GM21423 (cell line): ENCODE measurements around the gene PHETA2.
"Not testable (repeated sequence)": the region's sequence is repeated elsewhere in the genome, so short reads cannot be mapped to it uniquely, and the experiment has no call there.

Source experiments
- ATAC-seq: cut with Tn5 transposase; IDR thresholded peaks from one replicate; pipeline ENCODE4 v1.9.1; 2021; ENCODE audit warnings: mild to moderate bottlenecking, moderate library complexity; ENCODE audit not compliant: unreplicated experiment

Gene PHETA2

GRCh38 chr22:42069801-42070516, 4.1 kb upstream of the PHETA2 start:
- ATAC-seq = peak; percentile 4

- peak; percentile 87 for ATAC-seq
Measured at GRCh38 chr22:42070517-42071422, 3.3 kb upstream of the PHETA2 start, which contains the start of gene NAGA. TSS of gene NAGA (minus strand) at chr22:42070812. CDS start at chr22:42070297, 515 bp downstream.

- not testable (repeated sequence) for ATAC-seq
Measured at GRCh38 chr22:42071508-42071907, 2.5 kb upstream of the PHETA2 start.

- ATAC-seq = no peak
Measured at GRCh38 chr22:42072606-42073330, 1.3 kb upstream of the PHETA2 start.

- no peak for ATAC-seq
Measured at GRCh38 chr22:42073621-42074041, 417 bp upstream of the PHETA2 start.

DNA sequence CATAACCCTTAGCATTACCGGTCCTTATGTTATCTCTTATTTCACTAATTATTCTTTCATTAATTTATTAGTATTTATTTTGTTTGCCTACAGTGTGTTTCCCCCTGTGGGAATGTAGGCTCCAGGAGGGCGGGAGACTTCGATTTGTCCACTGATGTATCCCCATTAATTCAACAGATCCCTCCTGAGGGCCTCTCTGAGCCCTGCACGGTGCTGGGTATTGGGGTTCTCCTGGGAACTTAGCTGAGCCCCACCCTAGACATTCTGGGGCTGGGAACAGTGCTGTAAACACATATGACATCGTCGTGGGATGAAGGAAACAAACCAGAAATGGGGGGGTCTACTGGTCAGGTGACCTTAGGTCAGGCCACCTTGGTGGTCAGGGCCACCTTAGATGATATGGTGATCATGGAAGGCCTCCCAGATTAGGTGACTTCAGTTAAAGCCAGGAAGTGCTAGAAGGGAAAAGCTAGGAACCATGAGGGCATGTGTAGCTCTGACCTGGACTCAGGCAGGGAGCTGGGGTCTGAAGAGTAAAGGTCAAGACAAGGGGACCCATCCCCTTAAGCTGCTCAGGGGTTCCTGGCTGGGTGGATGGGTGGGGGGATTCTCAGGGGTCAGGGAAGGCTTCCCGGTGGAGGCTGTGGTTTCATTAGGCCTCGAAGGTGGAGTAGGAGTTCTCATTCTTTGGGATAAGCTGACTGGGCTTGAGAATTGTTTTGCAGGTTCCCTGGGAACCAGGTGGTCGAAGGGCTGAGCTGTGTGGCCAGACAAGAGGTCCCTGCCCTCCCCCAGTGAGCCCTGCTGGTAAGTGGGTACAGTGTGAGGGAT, 1.0 kb downstream of the PHETA2 start:
- ATAC-seq = no peak

- no peak for ATAC-seq
Measured at GRCh38 chr22:42076764-42077485, 2.9 kb downstream of the PHETA2 start.

- ATAC-seq = no peak
Measured at GRCh38 chr22:42077486-42078125, 3.6 kb downstream of the PHETA2 start.

DNA sequence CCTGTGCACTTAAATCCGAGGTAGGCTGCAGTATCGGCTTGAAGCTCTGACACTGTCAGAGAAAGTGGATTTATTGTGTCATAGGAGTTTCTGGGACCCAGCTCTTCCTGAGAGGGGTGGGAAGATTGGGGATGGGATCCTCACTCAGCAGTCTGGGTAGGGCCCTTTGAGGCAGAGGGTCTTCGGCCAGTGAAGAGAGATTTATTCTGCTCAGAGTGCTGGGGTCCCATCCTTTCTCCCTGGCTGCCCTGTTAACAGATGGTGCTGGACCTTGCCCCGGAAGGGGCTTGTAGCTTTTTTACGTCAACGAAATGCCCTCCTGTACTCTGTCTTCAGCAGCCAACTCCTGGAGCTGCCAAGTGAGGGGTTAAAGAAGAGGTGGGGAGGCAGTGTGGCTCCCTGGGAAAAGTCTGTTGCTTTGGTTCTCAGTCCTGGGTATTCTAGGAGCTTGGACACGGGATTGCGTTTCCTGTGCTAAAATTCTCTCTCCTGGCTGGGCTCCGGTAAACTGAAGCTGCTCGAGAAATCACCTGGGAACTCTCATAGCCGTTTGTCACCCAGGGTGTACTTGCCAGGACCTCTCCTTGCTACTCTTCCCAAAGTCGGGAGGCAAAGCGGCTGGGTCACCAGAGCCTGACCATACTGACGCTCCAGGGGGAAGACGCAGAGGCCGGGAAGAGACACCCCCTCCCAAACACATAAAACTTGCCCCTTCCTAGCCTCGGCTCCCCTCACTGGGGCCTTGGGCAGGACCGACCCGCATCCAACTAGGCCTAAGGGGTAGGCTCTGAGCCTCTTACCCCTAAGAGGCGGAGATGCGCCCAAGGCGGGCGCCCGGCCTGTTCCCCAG, 4.6 kb downstream of the PHETA2 start:
- ATAC-seq = peak; percentile 3

- ATAC-seq = peak; percentile 78
Measured at GRCh38 chr22:42079319-42080251, 5.5 kb downstream of the PHETA2 start, which contains the start of gene SMDT1. TSS of gene SMDT1 (plus strand) at chr22:42079700. CDS start at chr22:42079769, 69 bp downstream.

- no peak for ATAC-seq
Measured at GRCh38 chr22:42080287-42080686, 6.2 kb downstream of the PHETA2 start.

- ATAC-seq = no peak
Measured at GRCh38 chr22:42083119-42083518, 9.1 kb downstream of the PHETA2 start.

DNA sequence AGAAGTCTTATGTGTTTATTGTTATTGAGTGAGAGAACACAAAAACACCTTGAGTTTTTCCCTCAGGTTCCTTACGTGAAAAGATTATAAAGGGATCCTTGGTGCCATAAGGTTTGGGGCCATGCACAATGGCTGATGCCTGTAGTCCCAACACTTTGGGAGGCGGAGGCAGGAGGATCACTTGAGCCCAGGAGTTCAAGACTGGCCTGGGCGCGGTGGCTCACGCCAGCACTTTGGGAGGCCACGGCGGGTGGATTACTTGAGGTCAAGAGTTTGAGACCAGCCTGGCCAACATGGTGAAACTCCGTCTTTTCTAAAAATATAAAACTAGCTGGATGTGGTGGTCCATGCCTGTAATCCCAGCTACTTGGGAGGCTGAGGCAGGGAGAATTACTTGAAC, 10.8 kb downstream of the PHETA2 start:
- no peak for ATAC-seq

GRCh38 chr22:42086051-42086450, 12.0 kb downstream of the PHETA2 start:
- no peak for ATAC-seq

GRCh38 chr22:42090596-42091454, 16.8 kb downstream of the PHETA2 start, which contains the start of gene NDUFA6:
TSS of gene NDUFA6 (minus strand) at chr22:42090772. CDS start at chr22:42090744, 28 bp downstream.
- ATAC-seq = peak; percentile 94

GRCh38 chr22:42091455-42091782, 17.4 kb downstream of the PHETA2 start:
- ATAC-seq = no peak
